A549 (cell line): Measurements from ENCODE around the gene SH3RF3. TPM values are rescaled to one million over a fixed set of nuclear protein-coding genes. Genes with fewer than 3 reads are reported as not detected.

Source experiments
- ATAC-seq, 2 experiments: fragments of 200-7000 bp in 1 of 2; fragments of >200 bp in 1 of 2; cut with Nextera tagmentation in 1 of 2; cut with Tn5 transposase in 1 of 2; 3 replicates each; pipeline versions ENCODE4 v1.8.0 to v1.9.1; 2018 to 2020; ENCODE audit warnings: mild to moderate bottlenecking in 1 of 2, moderate library complexity in 1 of 2
- CTCF ChIA-PET: fragments of 300-600 bp; sonication (Branson Sonifier 250); formaldehyde crosslinking; extraction: SDS; loops from one replicate; lab custom pipeline; 2021; ENCODE audit warnings: antibody characterized with exemption, inconsistent platforms; lab: Yijun Ruan, JAX
- POLR2A ChIA-PET: fragments of 350-600 bp; formaldehyde crosslinking; extraction: SDS; loops from one replicate; lab custom pipeline; 2021; ENCODE audit warnings: antibody characterized with exemption, inconsistent platforms; lab: Yijun Ruan, JAX
- DNase-seq, 2 experiments: peaks; one replicate each; pipeline versions ENCODE4 v3.0.0 to v3.0.0-alpha.2; 2011 to 2016; ENCODE audit warnings: low read depth in 1 of 2, low spot score in 1 of 2
- FAIRE-seq: peaks from 2 replicates; lab custom pipeline; 2011; peaks lifted over from hg19 to GRCh38; lab: Jason Lieb, UNC
- H3K27ac ChIP-seq, 2 experiments: fragments of >200 bp; sonication (Bioruptor Twin); formaldehyde crosslinking; 3 replicates each; pipeline ENCODE4 v1.5.1; 2016 to 2017
- H3K4me1 ChIP-seq: fragments of >200 bp; sonication (Bioruptor Twin); formaldehyde crosslinking; 3 replicates; pipeline ENCODE4 v1.6.1; 2016
- H3K4me2 ChIP-seq: fragments of >200 bp; sonication (Bioruptor Twin); formaldehyde crosslinking; 3 replicates; pipeline ENCODE4 v1.6.1; 2016
- H3K4me3 ChIP-seq: fragments of >200 bp; sonication (Bioruptor Twin); formaldehyde crosslinking; 3 replicates; pipeline ENCODE4 v1.5.1; 2016
- H3K9me3 ChIP-seq: fragments of >200 bp; sonication (Bioruptor Twin); formaldehyde crosslinking; 3 replicates; pipeline ENCODE4 v1.6.1; 2016
- BCL3 ChIP-seq: fragments of >200 bp; sonication (Bioruptor Twin); formaldehyde crosslinking; IDR thresholded peaks from 3 replicates; pipeline ENCODE4 v1.6.1; 2016
- BHLHE40 ChIP-seq: IDR thresholded peaks from 2 replicates; pipeline ENCODE4 v1.6.1; 2012; ENCODE audit warnings: low read depth, low read length, inconsistent platforms
- CBX8 ChIP-seq: fragments of 200-600 bp; sonication (generic); IDR thresholded peaks from 2 replicates; pipeline ENCODE4 v1.6.1; 2016
- CHD2 ChIP-seq: fragments of 150-350 bp; IDR thresholded peaks from 2 replicates; pipeline ENCODE4 v1.6.1; 2014; ENCODE audit warnings: low read length; ENCODE audit not compliant: partially characterized antibody
- CTCF ChIP-seq: fragments of >200 bp; sonication (Bioruptor Twin); formaldehyde crosslinking; IDR thresholded peaks from 3 replicates; pipeline ENCODE4 v1.5.1; 2016
- E2F6 ChIP-seq: IDR thresholded peaks from 2 replicates; pipeline ENCODE4 v1.6.1; 2012; ENCODE audit warnings: low read depth, borderline replicate concordance
- ELK1 ChIP-seq: fragments of 150-350 bp; IDR thresholded peaks from 2 replicates; pipeline ENCODE4 v1.6.1; 2014; ENCODE audit warnings: low read depth, mild to moderate bottlenecking, low read length
- EP300 ChIP-seq, 2 experiments: fragments of >200 bp; sonication (Bioruptor Twin); formaldehyde crosslinking; IDR thresholded peaks; 2 replicates in 1 of 2; 3 replicates in 1 of 2; pipeline ENCODE4 v1.6.1; 2016 to 2017
- FOXS1 ChIP-seq: fragments of 250-450 bp; sonication (Bioruptor Pico); IDR thresholded peaks from 2 replicates; pipeline ENCODE4 v1.5.0; 2020; ENCODE audit warnings: mild to moderate bottlenecking, moderate library complexity
- HEYL ChIP-seq: fragments of 250-450 bp; sonication (Bioruptor Pico); IDR thresholded peaks from 2 replicates; pipeline ENCODE4 v1.8.0; 2021; ENCODE audit warnings: mild to moderate bottlenecking, moderate library complexity
- HMGXB4 ChIP-seq: fragments of 250-450 bp; sonication (Bioruptor Pico); IDR thresholded peaks from 2 replicates; pipeline ENCODE4 v1.5.0; 2021; ENCODE audit warnings: mild to moderate bottlenecking, moderate library complexity, borderline replicate concordance
- JUN ChIP-seq, 2 experiments: fragments of >200 bp; sonication (Bioruptor Twin); formaldehyde crosslinking; IDR thresholded peaks; 2 replicates in 1 of 2; 3 replicates in 1 of 2; pipeline ENCODE4 v1.6.1; 2016 to 2017
- JUNB ChIP-seq: fragments of >200 bp; sonication (Bioruptor Twin); formaldehyde crosslinking; IDR thresholded peaks from 2 replicates; pipeline ENCODE4 v1.6.1; 2016
- MYC ChIP-seq: IDR thresholded peaks from 2 replicates; pipeline ENCODE4 v1.6.1; 2012; ENCODE audit warnings: mild to moderate bottlenecking, inconsistent platforms, low read length, improper control_type of control experiment, borderline replicate concordance
- NPAS2 ChIP-seq: fragments of 250-450 bp; sonication (Bioruptor Pico); IDR thresholded peaks from 2 replicates; pipeline ENCODE4 v1.8.0; 2022; ENCODE audit warnings: mild to moderate bottlenecking, moderate library complexity, borderline replicate concordance
- NR3C1 ChIP-seq: fragments of >200 bp; sonication (Bioruptor Twin); formaldehyde crosslinking; IDR thresholded peaks from 3 replicates; pipeline ENCODE4 v1.6.1; 2017
- PBX3 ChIP-seq: IDR thresholded peaks from 2 replicates; pipeline ENCODE4 v1.6.1; 2012
- POLR2A ChIP-seq: IDR thresholded peaks from 2 replicates; pipeline ENCODE4 v1.6.1; 2012; ENCODE audit warnings: mild to moderate bottlenecking, low read length
- RAD21 ChIP-seq, 2 experiments: fragments of >200 bp in 1 of 2; sonication (Bioruptor Twin) in 1 of 2; formaldehyde crosslinking in 1 of 2; IDR thresholded peaks in 1 of 2; conservative IDR thresholded peaks in 1 of 2; 2 replicates in 1 of 2; 3 replicates in 1 of 2; pipeline ENCODE4 v1.6.1; 2012 to 2018; ENCODE audit warnings: inconsistent platforms in 1 of 2
- RNF2 ChIP-seq: fragments of 200-600 bp; sonication (generic); IDR thresholded peaks from 2 replicates; pipeline ENCODE4 v1.6.1; 2016; ENCODE audit warnings: low read depth, mild to moderate bottlenecking, antibody characterized with exemption, moderate library complexity, borderline replicate concordance
- ZNF302 ChIP-seq: fragments of 250-450 bp; sonication (Bioruptor Pico); IDR thresholded peaks from 2 replicates; pipeline ENCODE4 v1.9.0; 2021; ENCODE audit warnings: inconsistent platforms, mild to moderate bottlenecking, moderate library complexity
- ZSCAN20 ChIP-seq: fragments of 250-450 bp; sonication (Bioruptor Pico); IDR thresholded peaks from 2 replicates; pipeline ENCODE4 v1.8.0; 2022; ENCODE audit warnings: mild to moderate bottlenecking, moderate library complexity
- WGBS: methylation state at CpG from one replicate; pipeline ENCODE4 v1.1.6; 2017; ENCODE audit errors: missing lambda C conversion rate; 5-methylcytosine and 5-hydroxymethylcytosine counted together
- polyA plus RNA-seq, 4 experiments: library from polyadenylated mRNA; depleted of rRNA in 3 of 4; stranded (reverse); fragments of >200 nt; fragmentation: RNase III in 1 of 4; extraction: RNeasy Plus Mini Kit Qiagen cat#74134 plus additional on column Dnase treatment in 1 of 4; gene quantifications; 2 replicates in 3 of 4; 3 replicates in 1 of 4; pipeline ENCODE4 v1.2.3, GENCODE V29; 2011 to 2017

The SH3RF3 gene
- polyA plus RNA-seq, 2 of the 4 experiments (the other 2 are of a cell fraction), result 0.04 to 0.21 TPM

- no peak for DNase-seq
- Histone ChIP-seq H3K4me3 (no peak overlapping the region), H3K4me1 (no peaks in the 10 kb centered on the region), H3K27ac (no peak overlapping the region), H3K9me3 (no peaks in the 10 kb centered on the region), H3K4me2 (no peak overlapping the region)
- CTCF ChIA-PET, result interaction anchor here (0.6 kb wide), 1 partner anchor 196 kb away, joined by 3 read pairs; no protein-coding TSS in a partner anchor
- no peak for ATAC-seq
- FAIRE-seq, result no peak
- 40% methylated on average over 9 of the region's 11 CpGs for WGBS
- POLR2A ChIA-PET, result no interaction called here
- no peak for TF ChIP-seq ZNF302
- TF ChIP-seq CTCF, result no peak
- TF ChIP-seq HMGXB4 (CRISPR knock-in tag), result no peak
- no peak for TF ChIP-seq MYC
- no peak for TF ChIP-seq CHD2
These were observed 42.9 kb upstream of the SH3RF3 start for GRCh38 chr2:109085912-109086742.

GRCh38 chr2:109086743-109087020 lies 42.3 kb upstream of the SH3RF3 start:
- POLR2A ChIA-PET, result no interaction called here

GRCh38 chr2:109087055-109087663 lies 41.8 kb upstream of the SH3RF3 start:
- CTCF ChIA-PET, result no interaction called here
- Histone ChIP-seq H3K4me3 (no peak overlapping the region), H3K4me1 (no peaks in the 10 kb centered on the region), H3K9me3 (no peaks in the 10 kb centered on the region), H3K4me2 (no peak overlapping the region), H3K27ac (no peak overlapping the region)
- 76% methylated on average over 11 of the region's 11 CpGs for WGBS
- FAIRE-seq (no peak), ATAC-seq (no peak), DNase-seq (no peak)
- POLR2A ChIA-PET, result no interaction called here
- TF ChIP-seq NR3C1, result no peak
- TF ChIP-seq RAD21 (conservative IDR thresholded peaks at IDR 0.05 in 1 of 2, IDR thresholded peaks at IDR 0.05 in 1 of 2), result no peak
- no peak for TF ChIP-seq RNF2
- TF ChIP-seq NPAS2, result no peak
- TF ChIP-seq BCL3, result no peak
- TF ChIP-seq JUN (IDR thresholded peaks at IDR 0.05), result no peak
- no peak for TF ChIP-seq PBX3
- no peak for TF ChIP-seq E2F6
- no peak for TF ChIP-seq ELK1
- no peak for TF ChIP-seq BHLHE40
- TF ChIP-seq, all 56 proteins: peak for 0

More at GRCh38 chr2:109086743-109087020, 42.3 kb upstream of the SH3RF3 start:
- H3K4me1 ChIP-seq, result no peaks in the 10 kb centered on the region
- ATAC-seq (no peak), FAIRE-seq (no peak), DNase-seq (no peak)
- no peak overlapping the region for H3K27ac ChIP-seq
- H3K4me3 ChIP-seq, result no peak overlapping the region
- 61% methylated on average over 2 of the region's 2 CpGs for WGBS
- TF ChIP-seq POLR2A (no peak), HEYL (no peak), FOXS1 (CRISPR knock-in tag) (no peak), ZSCAN20 (CRISPR knock-in tag) (no peak), CBX8 (no peak), JUNB (no peak), EP300 (IDR thresholded peaks at IDR 0.05) (no peak), JUN (IDR thresholded peaks at IDR 0.05) (no peak)
- CTCF ChIA-PET, result interaction anchor here (0.6 kb wide), 1 partner anchor 195 kb away, joined by 3 read pairs; no protein-coding TSS in a partner anchor
- H3K4me2 ChIP-seq, result no peak overlapping the region
- no peaks in the 10 kb centered on the region for H3K9me3 ChIP-seq
